ENCODE data around the gene MYO5B.

Gene MYO5B

DNA sequence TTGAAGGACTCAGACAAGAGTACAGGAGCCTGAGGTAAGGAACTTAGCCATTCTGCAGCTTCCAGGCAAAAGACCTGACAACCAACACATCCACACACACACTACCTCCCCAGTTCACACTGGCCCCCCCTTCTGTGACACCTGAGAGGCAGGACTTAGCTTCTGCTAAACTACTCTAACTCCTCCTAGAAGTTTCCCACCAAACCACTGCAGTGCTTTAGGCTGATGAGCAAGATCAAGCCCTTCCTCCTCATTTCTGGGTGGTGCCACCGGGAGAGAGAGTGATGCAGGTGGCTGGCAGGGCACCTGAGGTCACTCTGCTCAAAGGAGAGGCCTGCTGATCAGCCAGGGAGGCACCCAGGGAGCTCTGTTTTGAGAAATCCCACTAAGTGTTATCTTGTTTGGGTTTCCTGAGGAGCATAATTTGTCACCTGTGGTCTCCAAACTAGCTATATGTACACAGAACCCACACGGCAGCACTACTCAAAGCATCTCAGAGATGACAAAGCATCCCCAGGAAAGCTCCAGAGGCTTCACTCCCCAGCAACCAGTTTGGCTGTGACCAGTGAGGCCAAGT lies 188.4 kb downstream of the MYO5B start:
- DNase-seq, result no peak

DNA sequence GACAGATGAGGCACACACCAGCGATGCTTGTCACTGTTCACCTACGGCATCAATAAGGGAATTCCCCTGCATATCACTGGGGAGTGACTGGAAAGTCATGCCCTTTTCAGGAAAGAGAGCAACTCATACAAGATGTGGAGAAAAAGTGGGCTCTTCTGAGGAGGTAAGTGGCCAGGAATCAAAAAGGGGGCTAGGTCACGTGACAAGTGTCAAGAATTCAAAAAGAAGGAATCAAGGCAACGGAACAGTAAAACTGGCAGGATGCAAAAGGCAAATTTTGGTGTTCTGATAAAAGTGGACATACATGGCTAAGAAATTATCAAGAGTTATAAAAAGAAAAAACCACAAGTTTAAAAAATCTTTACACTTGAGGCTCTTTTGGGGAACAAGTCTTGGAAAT lies 190.9 kb downstream of the MYO5B start:
- no peak for DNase-seq

DNA sequence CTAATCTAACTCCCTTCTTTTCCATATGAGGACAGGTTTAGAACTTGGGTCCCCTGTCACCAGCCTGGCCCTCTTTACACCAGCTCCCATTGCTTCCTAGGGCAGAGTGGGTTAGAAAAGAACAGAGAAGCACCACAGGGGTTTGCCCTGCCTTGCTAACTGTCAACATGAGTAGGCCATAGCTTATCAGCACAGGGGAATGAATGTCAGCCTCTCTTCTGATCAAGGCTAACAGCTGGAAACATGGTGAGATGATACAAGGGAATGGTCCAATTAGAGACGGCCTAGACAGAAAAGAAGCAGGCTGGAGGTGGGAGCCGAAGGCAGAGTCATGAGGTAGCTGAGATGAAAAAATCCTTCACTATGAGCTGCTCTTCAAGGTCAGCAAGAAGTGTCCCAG lies 192.2 kb downstream of the MYO5B start:
- no peak for DNase-seq

DNA sequence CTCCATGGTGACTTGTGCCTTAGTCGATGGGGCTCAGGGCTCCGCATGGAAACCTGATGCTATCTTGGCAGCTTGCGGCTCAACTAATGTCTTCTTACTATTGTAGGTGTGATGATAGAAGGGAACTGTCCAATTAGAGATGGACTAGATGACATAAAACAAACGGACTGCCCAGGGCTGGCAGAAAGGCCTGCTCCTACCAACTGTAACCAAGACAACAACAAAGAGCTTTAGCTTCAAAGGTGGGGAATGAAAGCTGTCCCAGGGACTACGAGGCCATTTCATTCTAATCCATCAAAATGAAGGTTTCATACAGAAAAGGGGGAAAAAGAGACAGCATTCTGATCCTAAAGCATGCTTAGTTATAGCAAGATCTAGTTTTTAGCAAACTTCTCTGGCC lies 194.7 kb downstream of the MYO5B start:
- DNase-seq, result no peak

DNA sequence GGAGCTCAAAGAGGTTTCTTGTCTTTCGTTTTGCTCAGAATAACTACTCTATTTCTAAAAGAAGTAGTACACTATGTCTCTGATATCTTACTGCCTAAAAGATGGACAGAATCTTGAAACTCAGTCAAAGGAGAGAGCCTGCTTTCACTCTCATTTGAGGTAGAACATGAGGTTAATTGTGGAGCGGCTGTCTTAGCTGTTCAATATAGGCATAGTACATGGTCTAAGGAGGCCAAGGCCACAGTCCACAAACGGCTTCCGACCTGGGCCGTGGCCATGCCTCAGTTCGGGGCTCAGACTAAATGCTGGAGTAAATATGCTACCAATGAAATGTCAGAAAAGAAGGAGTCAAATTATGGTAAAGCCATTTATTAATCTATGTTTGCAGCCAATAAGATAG lies 195.8 kb downstream of the MYO5B start:
- DNase-seq, result no peak

DNA sequence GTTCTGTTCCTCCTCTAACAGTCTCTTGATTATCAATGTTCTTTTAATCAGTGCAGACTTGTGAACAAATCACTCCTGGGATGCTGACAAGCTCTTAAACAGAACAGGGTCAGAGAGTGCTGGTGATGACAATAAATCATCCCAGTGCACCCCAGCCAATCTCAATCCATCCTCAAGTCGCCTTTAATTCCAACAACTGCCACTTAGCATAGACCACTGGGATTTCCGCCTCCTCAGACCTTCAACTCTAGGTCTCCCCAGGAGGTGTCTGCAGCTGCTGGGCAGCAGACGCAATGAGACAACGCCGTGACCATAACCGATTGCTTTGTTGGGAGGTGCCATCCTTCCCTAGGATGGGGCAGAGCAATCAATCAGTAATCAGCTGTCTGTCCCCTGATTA lies 197.4 kb downstream of the MYO5B start:
- DNase-seq, result no peak

DNA sequence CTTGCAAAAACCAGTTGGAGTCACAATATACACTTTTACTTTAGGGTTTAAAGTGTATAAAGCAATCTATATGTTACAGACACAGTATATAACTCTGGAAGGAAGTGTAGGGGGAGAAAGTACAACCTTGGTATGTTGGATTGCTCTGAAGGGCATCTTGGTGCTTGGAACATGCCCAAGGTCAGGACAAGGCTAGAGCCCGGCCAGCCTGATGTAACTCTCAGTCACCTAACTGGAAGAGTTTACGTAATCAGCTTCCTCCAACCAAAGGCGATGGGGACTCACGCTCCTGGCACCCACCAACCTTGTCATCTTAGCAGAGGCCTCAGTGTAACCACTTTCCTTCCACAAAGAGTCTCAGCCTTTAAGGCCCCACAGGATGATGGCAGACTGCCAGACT lies 200.5 kb downstream of the MYO5B start:
- no peak for DNase-seq

DNA sequence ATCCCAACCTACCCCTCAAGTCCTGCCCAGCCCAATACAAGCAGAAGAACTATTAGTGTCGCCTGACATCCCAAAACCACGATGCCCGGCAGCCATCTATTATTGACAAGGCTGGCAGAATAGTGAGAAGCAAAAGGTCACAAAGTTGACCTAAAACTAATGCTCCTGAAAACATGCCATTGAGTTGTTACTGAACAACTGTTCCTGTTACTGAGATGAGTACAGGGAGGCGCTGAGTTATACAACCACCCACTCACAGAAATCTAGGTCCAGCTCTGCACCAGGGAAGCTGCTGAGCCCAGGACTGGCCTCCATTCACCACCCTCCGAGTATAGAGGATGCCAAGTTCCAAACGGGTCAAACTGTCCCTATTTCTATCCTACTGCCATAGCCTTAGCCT lies 201.6 kb downstream of the MYO5B start:
- DNase-seq, result no peak

DNA sequence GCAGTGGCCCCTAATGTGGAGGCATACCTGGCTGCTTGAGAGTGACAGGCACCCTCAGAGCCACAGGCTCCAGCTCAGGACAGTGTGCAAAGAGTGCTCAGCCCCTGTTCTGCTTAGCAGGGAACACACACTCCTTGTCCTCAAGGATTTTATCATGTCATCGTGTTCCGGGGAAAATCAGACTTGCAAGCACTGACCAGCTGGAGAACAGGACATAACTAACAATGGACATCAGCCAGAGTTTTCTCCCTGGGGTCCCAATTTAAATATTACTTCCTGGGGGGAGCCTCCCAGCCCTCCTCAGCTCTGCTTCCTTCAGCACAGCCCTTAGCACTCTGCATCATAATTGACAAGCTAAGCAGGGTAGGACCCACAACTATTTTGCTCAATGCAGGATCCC lies 206.2 kb downstream of the MYO5B start:
- no peak for DNase-seq

DNA sequence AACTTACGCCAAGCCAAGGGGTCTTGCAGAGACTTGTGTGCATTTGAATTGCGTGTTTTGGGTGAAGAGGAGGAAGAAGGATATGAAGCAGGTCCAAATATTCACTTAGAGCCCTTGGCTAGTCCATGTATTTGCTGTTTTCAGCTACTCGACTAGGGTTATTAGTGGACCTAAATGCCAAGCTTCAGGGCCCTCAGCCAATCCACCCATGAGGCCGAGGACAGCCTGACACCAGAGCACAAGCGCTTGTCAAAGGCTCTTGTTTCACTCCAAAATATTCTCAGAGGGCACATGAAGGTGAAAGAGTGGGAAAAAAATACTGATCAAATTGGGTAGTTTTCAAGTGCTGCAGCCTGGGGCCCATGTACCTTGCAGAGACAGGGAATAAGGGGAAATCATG lies 206.8 kb downstream of the MYO5B start:
- no peak for DNase-seq

DNA sequence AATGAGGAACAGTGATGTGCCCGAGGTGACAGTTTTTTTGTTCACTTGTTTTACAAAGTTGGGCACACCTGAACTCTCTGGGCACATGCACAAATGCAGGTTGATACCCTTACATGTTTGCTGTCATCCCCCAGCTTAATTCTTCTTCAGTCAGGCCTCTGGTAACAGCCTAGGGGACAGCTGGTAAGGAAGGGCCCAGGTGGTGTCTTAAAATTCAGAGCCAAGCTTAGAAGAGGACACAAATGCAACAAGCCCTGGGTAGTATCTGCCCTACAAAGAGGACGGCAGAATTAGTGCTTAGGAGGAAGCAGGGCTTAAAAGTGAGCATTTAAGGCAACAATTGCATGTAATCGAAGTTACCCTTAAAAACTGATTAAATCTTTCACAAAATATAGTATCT lies 209.7 kb downstream of the MYO5B start:
- no peak for DNase-seq

DNA sequence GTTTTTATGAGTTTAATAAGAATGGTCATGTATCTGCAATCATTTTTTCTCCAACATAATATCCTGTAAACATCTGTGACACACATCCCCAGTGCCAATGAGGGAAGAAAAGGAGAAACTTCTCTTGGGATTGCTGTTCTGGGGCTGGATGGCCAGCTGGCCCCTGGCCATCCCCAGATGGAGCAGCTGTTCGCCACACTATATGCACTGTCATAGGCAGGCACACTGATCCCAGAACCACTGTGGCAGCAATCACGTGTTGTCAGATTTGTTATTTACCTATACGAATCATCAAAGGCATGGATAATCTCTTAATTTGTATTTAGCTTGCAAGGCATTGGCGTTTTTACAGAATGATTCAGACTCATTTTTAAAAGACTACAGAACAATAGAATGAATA lies 214.1 kb downstream of the MYO5B start:
- no peak for DNase-seq

DNA sequence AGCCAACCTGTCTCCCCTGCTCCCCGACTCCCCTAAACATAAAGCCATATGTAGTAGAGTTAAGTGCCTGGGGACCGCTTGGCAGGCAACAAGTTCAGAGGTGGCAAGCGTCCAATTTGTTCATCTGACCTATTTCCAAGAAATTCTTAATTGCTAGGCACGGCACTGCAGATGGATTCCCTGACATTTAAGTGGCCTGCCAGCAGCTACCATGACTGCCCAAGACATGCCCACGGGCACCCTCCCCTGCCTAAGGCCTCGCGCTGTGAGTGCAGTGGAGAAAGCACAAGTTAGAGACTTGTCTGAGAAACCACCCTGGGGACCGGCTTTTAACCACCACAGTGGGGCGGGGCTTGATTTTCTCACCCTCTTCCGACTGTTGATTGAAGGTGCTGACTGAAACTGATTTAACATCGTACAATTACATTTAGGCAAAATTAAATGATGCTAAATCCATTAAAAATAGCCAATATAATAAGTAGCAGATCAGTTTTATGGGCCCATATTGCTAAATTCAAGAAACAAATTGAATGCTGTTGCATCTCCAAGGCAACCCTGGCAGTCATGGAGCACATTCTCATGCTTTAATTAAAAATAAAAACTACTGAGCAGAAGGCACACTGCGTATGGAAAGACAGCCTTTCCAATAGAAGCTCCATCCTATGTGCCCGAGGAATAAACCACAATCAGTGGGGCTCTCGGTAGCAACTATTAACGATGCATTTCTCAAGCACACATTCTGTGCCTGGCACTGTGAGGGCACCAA lies 218.0 kb downstream of the MYO5B start:
- DNase-seq, result no peak

DNA sequence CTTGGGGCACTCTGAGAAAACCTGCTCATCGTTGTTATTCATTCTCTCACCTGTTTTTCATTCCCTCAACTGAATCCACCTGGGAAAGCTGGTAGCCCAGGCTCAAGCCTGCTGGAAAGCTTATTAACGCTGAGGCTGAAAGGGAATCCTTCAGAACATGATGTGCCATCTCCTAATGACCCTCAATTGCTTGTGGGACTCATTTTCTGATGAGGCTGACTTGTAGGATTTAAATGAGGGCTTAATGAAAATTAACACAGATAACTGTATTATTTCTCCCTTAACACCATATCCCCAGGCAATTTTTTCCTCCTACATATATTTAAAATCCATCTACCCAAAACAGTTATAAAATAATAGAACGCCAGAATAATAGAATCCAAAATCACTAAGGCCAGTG lies 218.9 kb downstream of the MYO5B start:
- no peak for DNase-seq

DNA sequence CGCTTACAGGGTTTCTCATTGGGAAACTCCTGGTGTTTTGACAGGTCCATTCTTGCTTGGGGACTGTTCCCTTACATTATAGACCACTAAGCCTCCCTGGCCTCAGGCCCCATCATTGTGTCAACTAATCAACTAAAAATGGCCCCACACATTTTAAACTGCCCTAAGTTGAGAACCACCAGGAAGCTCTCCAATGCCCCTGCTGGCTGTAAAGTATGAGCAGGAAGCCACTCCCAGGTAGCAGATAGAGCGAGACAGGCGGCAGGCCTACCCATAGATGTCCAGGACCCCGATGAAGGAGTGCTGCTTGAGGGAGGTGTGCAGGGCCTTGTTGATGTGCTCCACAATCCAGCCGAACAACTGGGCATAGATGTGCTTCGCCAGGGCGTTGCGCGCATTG lies 220.9 kb downstream of the MYO5B start:
- DNase-seq, result no peak

DNA sequence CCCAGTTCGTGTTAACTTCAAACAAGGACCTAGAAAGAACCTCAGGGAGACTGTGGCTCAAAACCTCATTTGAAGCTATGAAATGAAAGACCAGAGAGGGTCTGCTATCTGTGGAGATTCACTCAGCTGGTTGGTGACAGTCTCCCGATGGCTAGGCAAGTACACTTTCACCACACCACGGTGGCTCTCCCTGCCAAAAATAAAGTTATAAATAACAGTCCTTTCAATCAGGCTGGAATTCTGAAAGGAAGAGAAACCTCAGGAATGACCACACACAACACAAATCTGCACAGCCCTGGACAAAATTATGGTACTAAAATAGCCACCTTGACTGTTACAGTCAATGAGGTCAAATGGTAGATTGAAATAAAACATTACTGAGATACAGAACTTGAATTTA lies 221.4 kb downstream of the MYO5B start:
- DNase-seq, result no peak

DNA sequence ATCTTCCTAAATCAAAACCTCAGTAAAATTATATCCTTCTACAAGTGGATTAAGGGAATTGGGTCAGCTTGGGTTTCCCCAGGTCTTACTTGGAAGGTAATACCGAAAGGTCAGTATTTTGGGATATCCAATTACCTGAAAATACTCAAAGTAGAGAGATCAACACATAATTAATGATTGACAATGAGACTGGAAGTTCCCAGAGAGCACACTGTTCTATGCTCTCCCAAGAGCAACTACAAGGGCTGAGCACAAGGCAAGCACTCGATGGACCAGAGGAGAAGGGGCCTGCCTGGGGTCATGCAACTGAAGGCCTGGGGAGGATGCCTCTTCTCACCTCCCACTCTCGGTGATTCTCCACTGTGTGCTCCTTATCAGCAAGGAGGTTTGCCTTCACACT lies 222.4 kb downstream of the MYO5B start:
- DNase-seq, result no peak

DNA sequence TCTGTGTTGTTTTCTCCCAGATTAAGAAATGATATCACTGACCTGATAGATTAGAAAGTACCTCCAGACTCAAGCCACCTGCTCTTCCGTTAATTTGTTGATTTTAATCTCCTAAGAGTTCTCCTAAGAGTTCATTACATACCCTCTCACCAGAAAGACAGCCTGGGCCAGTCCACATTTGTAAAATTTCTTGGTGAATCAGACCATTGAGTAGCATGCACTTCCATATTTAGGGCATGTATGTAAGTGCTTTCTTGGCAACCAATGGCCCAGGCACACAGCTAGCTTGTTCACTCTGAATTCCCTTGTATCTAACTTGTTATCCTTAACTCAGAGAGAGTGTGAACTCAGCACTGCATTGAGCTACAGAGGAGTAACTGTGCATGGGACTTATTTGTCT lies 223.5 kb downstream of the MYO5B start:
- no peak for DNase-seq

DNA sequence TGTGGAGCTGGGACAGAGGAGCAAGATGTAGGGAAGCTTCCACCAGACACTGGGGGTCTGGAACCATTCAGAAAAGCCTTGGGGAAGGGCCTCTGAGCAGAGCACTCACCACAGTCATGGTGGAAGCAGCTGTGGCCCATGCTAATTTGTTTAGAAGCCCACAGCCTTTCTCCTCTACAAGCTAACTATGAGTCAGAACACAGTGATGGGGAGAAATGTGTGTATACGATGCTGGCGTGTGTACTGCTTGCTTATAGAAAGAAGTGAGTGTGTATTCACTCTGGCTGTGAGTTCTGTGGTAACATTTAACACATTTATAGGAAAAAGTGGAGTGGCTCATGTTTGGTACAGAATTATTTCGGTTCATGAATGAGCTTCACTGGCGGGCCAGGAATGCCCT lies 224.6 kb downstream of the MYO5B start:
- no peak for DNase-seq

DNA sequence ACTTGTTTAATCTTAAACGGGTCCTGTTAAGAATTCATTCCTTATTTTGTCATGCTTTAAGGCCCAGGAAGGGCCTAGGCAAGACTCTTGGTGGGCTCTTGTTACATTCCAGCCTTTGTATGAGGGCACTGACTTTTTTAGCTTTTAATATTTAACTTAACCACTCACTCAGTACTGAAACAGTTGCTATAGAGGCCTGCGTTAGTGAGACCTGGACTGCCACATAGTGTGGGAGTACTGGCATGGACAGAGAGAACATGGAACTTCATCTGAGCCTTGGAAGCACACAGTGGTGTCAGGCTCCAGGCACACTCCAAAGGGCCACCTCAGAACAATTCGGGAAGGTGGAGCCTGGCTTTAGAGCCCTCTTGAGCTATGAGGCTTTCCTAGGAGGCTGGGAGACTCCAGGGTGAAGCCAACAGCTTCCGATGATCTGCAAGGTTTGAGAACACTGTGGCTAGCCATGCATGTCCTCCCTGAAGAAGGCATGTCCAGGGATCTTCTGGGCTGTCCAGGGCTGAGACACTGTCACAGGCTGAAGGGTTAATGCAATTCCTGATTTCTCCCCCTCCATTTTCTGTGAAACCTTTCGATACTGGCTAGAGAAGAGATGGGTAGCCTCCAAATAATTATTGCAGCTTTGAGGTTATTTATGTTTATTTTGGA lies 226.2 kb downstream of the MYO5B start:
- no peak for DNase-seq

DNA sequence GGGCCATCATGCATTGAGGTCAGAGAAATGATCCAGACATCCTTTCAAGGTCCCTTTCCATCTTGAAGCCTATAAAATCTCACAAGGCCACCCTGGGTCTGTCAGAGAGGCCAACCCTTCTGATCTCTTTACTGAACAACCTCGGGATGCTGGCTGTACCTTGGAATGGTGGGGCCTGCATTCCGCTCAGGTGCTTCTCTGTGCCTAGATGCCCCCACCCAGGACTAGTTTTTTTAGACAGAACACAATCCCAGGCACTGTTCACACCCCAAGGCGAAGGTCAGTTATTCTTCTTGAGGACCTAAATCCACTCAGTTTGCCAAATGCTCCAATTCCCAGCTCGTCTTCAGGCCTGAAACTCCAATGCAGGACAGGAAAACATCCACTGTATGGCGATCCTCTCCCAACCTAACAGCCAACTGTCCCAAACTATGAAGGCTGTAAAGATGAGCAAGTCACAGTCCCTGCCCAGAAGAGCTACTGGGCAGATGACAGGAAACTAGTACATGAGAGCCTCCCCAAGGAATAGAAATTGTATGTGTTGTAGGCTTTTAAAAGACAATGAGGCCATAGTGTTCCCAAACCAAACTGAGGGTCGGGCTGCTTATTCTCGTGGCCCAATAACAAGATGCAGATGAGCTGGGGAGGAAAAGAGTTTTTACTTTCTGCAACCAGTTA lies 227.2 kb downstream of the MYO5B start:
- DNase-seq, result no peak

DNA sequence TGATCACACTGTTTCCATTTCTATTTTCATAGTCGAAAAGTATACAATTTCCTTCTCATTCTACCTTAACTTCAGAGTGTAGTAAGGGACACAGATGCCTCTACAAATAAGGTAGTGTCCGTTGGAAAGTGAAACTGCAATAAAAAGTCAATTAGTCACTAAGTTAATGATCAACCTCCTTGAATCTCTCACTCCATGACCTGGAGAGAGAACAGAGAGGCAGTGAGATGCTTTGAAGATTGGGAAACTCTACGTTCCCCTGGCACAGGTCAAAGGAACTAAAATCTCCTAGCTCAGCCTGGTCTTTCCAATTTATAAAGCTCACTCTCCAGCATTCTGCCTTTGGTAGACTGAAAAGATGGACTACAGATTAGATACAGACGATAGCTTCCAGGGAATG lies 227.8 kb downstream of the MYO5B start:
- DNase-seq, result no peak

DNA sequence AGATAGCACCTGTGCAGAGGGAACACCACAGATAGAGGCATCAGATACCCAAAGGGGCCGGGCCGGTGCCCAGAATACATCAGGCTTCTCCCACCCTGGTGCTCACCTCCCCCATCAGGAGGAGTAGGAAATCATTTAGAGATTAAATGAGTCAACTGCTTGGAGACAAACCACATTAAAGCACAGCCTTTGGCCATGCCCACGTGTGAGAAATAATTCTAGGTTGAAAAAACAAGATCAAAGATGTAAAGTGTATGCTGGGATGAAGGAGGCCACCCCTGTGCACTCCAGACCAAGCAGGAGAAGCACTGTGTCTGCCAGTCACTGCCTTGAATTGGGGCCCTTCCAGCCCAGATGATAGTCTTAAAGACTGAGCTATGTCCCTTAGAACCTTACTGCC lies 228.9 kb downstream of the MYO5B start:
- no peak for DNase-seq

DNA sequence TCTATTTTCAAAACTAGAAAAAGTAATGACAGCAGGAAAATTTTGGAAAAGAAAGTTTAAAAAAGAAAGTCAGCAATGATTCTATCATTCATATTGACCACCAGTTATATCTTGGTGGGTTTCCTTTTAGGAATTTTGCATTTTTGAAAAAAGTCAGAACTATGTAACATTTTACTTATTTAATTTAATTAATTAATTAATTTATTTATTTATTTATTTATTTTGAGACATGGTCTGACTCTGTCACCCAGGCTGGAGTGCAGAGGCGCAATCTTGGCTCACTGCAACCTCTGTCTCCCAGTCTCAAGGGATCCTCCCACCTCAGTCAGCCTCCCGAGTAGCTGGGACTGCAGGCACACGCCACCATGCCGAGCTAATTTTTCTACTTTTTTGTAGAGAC lies 231.7 kb downstream of the MYO5B start:
- DNase-seq, result no peak

All from inflammatory macrophage treated with lipopolysaccharide for 4 hours (primary cell).